IPS-NIHi7 (cell line): ENCODE results near the gene PAAF1.
"Not testable (repeated sequence)": the region's sequence is repeated elsewhere in the genome, so short reads cannot be mapped to it uniquely, and the experiment has no call there.

Experiments
- DNase-seq: peaks from one replicate; pipeline ENCODE4 v3.0.0; 2012; ENCODE audit warnings: mixed read lengths; ENCODE audit errors: extremely low spot score

Gene PAAF1

GRCh38 chr11:73883856-73884255 lies 7.1 kb downstream of the PAAF1 start:
- DNase-seq = no peak

- no peak for DNase-seq
Measured at GRCh38 chr11:73888244-73888643, 11.4 kb downstream of the PAAF1 start.

DNA sequence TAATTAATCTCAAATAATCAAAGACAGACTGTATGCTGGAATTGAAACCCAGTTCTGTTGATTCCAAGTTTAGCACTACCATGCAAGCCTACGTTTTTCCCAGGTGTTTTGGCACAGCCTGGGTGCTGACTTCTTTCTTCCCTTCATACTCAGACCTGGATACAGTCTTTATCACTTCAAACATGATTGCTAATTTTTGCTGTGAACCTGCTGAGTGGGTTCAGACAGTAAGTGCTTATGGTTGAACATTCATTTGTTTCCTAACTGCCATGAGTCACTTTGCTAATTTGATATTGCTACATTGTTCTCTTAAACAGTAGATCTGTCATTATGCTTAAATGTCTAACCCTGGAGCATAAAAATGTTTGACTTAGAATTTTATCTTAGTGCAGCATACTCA lies 12.2 kb downstream of the PAAF1 start:
- no peak for DNase-seq

- no peak for DNase-seq
Measured at GRCh38 chr11:73889536-73889935, 12.7 kb downstream of the PAAF1 start.

DNA sequence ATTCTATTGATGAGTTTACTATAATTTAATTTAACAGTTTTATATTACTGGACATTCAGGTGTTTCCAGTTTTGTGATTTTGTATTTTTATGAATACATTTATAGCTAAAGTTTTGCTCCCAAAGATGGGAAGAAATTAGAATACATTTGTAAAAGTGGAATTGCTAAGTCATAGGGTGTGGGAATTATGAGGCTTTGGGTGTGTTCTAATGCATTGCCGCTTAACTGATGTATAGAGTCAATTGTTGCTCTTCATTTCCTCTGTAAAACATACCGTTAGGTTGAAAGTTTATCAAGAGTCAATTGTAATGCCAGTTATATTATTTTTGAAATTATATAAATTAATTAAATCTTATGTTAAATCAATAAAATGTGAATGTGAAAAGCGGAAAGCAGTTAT lies 16.2 kb downstream of the PAAF1 start:
- no peak for DNase-seq

GRCh38 chr11:73894725-73895335 lies 18.0 kb downstream of the PAAF1 start:
- DNase-seq = no peak

DNA sequence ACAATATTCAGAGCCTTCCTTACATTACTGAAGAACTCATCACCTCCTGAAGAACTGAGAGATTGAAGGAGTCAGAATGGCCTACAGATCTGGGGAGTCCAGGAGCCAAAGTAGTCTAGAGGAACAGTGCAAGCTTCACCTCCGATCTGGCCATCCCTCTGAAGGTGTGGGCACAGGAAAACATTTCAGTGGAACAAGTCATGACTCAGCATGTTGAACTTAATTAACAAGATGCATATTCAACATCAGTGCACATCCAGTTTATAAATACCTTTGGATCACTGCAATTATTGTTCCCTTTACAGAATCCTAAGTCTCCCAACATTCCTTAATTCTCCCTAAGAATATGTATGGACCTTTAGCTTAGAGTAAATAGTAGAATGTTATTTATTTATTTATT lies 25.5 kb downstream of the PAAF1 start:
- no peak for DNase-seq

GRCh38 chr11:73907191-73907590 lies 30.4 kb downstream of the PAAF1 start:
- DNase-seq = peak; percentile 38

GRCh38 chr11:73912026-73912425 lies 35.2 kb downstream of the PAAF1 start:
- no peak for DNase-seq

DNA sequence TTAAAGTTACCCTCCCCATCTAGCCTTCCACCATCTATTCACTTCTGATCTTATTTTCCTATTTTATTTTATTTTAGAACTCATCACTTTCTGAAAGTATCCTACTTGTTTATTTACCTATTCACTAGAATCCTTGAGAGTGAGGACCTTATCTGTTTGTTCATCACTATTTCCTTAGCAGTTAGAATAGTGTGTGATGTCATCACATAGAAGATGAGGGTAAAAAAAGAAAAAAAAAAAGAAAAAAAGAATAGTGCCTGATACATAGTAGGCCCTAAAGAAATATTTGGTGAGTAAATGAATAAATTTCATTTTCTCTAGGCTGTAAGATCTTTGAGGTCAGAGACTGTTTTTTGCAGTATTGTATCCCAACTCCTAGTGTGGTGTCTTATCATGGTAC lies 36.7 kb downstream of the PAAF1 start:
- DNase-seq = no peak

GRCh38 chr11:73914284-73914683 lies 37.5 kb downstream of the PAAF1 start:
- DNase-seq = no peak

DNA sequence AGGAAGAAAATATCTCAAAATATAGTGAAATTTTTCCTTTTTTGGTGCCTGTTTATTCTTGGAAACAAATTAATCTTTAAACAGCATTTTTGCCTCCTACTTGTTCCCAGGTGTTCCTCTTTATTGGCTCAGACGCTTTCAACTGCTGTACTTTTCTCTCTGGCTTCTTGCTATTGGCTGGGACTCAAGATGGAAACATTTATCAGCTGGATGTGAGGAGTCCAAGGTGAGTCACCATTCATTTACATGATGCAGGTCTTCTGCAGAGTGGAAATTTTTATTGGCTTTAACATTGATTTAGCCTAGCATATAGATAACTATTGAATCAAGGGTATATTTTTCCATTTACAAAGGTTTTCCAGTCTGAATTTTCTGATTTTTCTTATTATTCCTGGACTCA lies 39.6 kb downstream of the PAAF1 start:
- no peak for DNase-seq

GRCh38 chr11:73921180-73921579 lies 44.4 kb downstream of the PAAF1 start:
- DNase-seq = no peak

DNA sequence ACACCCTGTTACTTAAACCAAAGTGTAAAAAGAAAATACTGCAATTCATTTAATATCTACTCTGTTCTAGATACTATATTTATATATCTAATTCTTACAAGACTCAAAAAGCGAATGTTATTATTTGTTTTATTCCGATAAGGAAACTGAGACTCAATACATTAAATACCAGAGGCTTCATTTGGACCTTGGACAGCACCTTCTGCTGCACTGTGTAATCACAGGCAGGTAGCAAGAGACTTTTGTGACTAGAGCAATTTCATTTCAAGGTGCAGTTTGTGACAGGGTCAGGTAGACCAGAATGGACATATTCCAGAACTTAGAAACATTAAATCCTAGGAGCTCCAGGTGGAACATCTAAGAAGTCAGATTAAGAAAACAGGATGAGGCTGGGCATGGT lies 52.6 kb downstream of the PAAF1 start:
- no peak for DNase-seq

DNA sequence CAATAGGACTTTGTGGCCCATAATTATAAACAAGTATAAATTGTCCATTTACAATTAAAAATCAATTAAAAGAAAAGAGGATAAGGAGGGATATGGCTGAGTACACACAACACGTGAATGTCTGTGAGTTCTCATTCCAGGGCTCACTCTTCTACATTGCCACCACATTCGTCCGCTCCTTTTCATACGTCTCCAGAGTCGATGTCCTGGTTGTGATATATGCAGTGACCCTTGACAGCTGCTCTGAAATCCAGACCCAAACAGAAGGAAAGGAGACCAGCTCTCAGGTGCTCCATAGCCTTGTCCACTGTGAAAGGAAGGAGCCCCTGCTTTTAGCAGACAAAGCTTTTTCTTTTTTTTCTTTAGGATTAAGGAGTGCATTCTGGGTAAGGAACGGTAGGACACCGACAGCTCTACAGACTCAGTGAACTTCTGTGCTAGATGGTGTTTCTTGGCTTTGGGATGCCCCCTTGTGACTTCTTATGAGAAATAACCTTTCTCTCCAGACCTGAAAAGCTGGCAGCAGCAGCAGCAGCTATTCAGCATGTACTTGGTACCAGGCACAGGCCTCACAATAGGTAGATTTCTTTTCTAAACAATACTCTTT lies 54.3 kb downstream of the PAAF1 start:
- DNase-seq = peak; percentile 83

DNA sequence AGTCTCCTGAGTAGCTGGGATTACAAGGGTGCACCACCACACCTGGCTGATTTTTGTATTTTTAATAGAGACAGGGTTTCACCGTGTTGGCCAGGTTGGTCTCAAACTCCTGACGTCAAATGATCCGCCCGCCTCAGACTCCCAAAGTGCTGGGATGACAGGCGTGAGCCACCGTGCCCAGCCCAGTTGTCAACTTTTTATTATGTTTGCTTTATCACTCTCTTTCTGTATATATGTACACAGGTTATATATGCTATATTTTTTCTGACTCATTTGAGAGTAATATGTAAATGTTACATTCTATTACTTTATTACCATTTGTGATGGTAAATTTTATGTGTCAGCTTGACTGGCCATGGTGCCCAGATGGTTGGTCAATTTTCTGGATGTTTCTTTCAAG lies 55.2 kb downstream of the PAAF1 start:
- DNase-seq = no peak

GRCh38 chr11:73932781-73933180 lies 56.0 kb downstream of the PAAF1 start:
- DNase-seq = no peak

- not testable (repeated sequence) for DNase-seq
Measured at GRCh38 chr11:73936047-73936446, 59.2 kb downstream of the PAAF1 start.

DNA sequence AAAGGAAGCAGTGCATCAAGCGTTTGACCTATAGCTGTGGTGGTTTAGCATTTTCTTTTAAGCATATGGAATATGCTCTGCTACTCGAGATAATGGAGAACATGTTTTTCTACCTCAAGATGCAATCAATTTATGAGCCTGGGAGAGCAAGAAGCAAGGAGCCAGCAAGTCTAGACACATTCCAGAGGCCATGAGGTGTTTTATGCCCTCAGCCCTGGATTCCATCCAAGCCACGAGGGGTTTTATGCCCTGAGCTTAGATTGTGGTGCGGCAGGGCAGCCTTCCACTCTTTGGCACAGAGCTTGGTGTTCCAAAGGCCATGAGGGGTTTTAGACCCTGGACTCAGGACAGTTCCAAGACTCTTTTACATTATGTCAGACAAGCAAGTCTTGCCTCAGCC lies 62.3 kb downstream of the PAAF1 start:
- DNase-seq = no peak

GRCh38 chr11:73940801-73941570 lies 64.2 kb downstream of the PAAF1 start:
- DNase-seq = no peak

DNA sequence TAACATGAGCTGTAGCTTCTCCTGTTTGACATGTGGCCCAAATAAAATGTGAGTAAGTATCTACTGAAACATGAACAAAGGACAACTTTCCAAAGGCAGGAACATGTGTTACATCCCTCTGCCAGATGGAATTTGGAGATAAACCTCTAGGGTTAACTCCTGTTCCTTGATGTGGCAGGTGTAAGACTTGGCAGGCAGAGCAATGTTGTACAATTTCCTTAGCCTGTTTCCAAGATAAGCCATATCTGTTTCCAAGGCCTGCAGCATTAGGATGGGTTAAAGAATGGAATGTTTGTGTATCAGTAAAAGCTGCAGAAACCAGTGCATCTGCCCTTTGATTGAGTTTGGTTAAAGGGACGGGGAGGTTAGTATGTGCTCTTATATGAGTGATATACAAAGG lies 65.2 kb downstream of the PAAF1 start:
- no peak for DNase-seq

DNA sequence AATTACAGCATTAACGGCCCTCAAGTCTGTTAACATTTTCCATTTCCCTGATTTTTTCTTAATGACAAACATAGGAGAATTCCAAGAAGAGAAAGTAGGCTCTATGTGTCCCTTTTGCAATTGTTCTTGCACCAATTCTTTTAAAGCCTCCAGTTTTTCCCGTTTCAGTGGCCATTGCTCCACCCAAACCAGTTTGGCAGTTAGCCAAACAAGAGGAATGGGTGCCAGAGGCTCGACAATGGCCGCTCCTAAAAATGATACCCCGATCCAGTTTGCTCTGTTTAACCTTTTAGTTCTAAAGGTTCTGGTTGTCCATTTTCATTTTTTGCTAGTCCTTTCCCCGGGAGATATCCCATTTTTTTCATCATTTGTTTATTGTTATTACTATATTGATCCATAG lies 67.3 kb downstream of the PAAF1 start:
- no peak for DNase-seq

- no peak for DNase-seq
Measured at GRCh38 chr11:73944901-73945300, 68.1 kb downstream of the PAAF1 start.
